Mesendoderm (in vitro differentiated cells): Measurements from ENCODE around the gene STRN3.

Experiments
- DNase-seq: peaks from one replicate; pipeline ENCODE4 v3.0.0; 2013
- H2AK5ac ChIP-seq: 2 replicates; pipeline ENCODE4 v1.6.1; 2013; ENCODE audit warnings: low read length, inconsistent platforms
- H2BK120ac ChIP-seq: 2 replicates; pipeline ENCODE4 v1.6.1; 2013; ENCODE audit warnings: low read depth, mild to moderate bottlenecking, low read length, moderate library complexity, mixed read lengths
- H2BK15ac ChIP-seq: replicated peaks from 2 replicates; pipeline ENCODE4 v1.6.1; 2013; ENCODE audit warnings: low read depth, mild to moderate bottlenecking, moderate library complexity
- H2BK5ac ChIP-seq: 2 replicates; pipeline ENCODE4 v1.6.1; 2013; ENCODE audit warnings: low read length, inconsistent platforms
- H3K18ac ChIP-seq: 2 replicates; pipeline ENCODE4 v1.6.1; 2013; ENCODE audit warnings: mild to moderate bottlenecking, low read length, mixed read lengths
- H3K23ac ChIP-seq: one replicate; pipeline ENCODE4 v1.6.1; 2013; ENCODE audit warnings: low read length
- H3K27ac ChIP-seq: 2 replicates; pipeline ENCODE4 v1.5.1; 2013; ENCODE audit warnings: low read depth, mild to moderate bottlenecking, inconsistent platforms, low read length, moderate library complexity
- H3K27me3 ChIP-seq: 2 replicates; pipeline ENCODE4 v1.6.1; 2013; ENCODE audit warnings: low read length, control low read depth, mild to moderate bottlenecking, inconsistent platforms; ENCODE audit not compliant: insufficient read depth, poor library complexity
- H3K36me3 ChIP-seq: 2 replicates; pipeline ENCODE4 v1.6.1; 2013; ENCODE audit warnings: low read length, inconsistent platforms; ENCODE audit not compliant: control insufficient read depth, insufficient read depth
- H3K4ac ChIP-seq: one replicate; pipeline ENCODE4 v1.6.1; 2013; ENCODE audit warnings: low read depth, mild to moderate bottlenecking, low read length, moderate library complexity
- H3K4me1 ChIP-seq: 2 replicates; pipeline ENCODE4 v1.6.1; 2013; ENCODE audit warnings: low read depth, low read length, inconsistent platforms; ENCODE audit not compliant: control insufficient read depth
- H3K4me2 ChIP-seq: 2 replicates; pipeline ENCODE4 v1.6.1; 2013; ENCODE audit warnings: low read length
- H3K4me3 ChIP-seq: 2 replicates; pipeline ENCODE4 v1.5.1; 2013; ENCODE audit warnings: mild to moderate bottlenecking, low read length
- H3K56ac ChIP-seq: one replicate; pipeline ENCODE4 v1.6.1; 2013; ENCODE audit warnings: low read length
- H3K79me1 ChIP-seq: 2 replicates; pipeline ENCODE4 v1.6.1; 2013; ENCODE audit warnings: low read length, inconsistent platforms
- H3K79me2 ChIP-seq: 2 replicates; pipeline ENCODE4 v1.6.1; 2013; ENCODE audit warnings: mild to moderate bottlenecking, low read length; ENCODE audit not compliant: control insufficient read depth, insufficient read depth
- H3K9ac ChIP-seq: 2 replicates; pipeline ENCODE4 v1.6.1; 2013; ENCODE audit warnings: low read length, inconsistent platforms
- H4K5ac ChIP-seq: one replicate; pipeline ENCODE4 v1.6.1; 2013; ENCODE audit warnings: low read length
- H4K8ac ChIP-seq: one replicate; pipeline ENCODE4 v1.6.1; 2013; ENCODE audit warnings: low read depth, mild to moderate bottlenecking, control low read depth, low read length, moderate library complexity
- WGBS: extraction: QIAGEN DNeasy Blood & Tissue Kit; methylation state at CpG from one replicate; pipeline ENCODE4 v1.1.7; 2013; ENCODE audit warnings: low lambda C conversion rate, missing lambda C conversion rate; ENCODE audit not compliant: insufficient coverage; ENCODE audit errors: extremely low coverage; 5-methylcytosine and 5-hydroxymethylcytosine counted together

STRN3 gene

DNA sequence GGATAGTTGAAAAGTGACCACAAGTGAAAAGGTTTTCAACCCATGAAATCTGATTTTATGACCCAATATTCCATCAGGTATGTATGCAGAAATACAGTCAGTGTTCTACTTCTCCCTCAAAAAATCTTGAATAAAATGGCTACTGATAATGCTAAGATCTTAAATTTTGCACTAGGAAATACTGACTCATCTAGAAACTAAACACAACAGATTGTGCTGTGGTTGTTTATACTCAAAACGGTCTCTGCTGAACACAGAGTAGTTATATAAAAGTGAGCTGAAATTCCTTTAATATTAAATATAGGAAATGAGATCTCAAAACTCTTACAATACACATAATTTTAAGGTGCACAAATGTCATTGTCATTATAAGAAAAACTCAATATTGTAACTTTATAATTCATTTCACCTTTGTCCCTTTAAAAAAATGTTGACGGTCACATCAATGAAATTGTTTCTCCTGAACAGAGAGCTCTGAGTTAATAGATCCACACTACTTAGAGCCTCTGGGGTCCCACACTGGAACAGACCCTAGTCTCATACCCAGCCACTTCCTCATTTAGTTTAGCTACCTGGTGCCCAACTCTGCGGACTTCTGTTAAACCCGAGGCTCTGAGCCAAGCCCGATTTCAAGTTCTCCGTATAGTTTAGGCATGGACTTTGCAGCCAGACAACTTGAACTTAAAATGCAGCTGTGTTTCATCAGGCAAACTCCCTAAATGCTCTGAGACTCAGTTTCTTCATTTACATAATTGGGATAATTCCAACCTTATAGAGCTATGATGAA is 142.5 kb downstream of the STRN3 start:
- H3K56ac ChIP-seq, result no peak overlapping the region
- H2AK5ac ChIP-seq, result no peak overlapping the region
- no CpG with 5 or more reads among the region's 6 CpGs for WGBS
- no peak overlapping the region for H3K9ac ChIP-seq
- H3K36me3 ChIP-seq, result peaks cover 11% of the 10 kb centered on the region
- no peak overlapping the region for H3K4ac ChIP-seq
- H3K18ac ChIP-seq, result no peak overlapping the region
- H3K79me2 ChIP-seq, result no peaks in the 10 kb centered on the region
- H3K4me3 ChIP-seq, result no peak overlapping the region
- H3K23ac ChIP-seq, result no peak overlapping the region
- no peak overlapping the region for H2BK120ac ChIP-seq
- no peak overlapping the region for H3K4me2 ChIP-seq
- H2BK15ac ChIP-seq, result no peak overlapping the region
- DNase-seq, result no peak
- H2BK5ac ChIP-seq, result no peak overlapping the region
- no peak overlapping the region for H4K8ac ChIP-seq
- H3K4me1 ChIP-seq, result no peaks in the 10 kb centered on the region
- no peak overlapping the region for H3K27ac ChIP-seq
- no peak overlapping the region for H4K5ac ChIP-seq
- H3K27me3 ChIP-seq, result no peaks in the 10 kb centered on the region
- H3K79me1 ChIP-seq, result no peaks in the 10 kb centered on the region

DNA sequence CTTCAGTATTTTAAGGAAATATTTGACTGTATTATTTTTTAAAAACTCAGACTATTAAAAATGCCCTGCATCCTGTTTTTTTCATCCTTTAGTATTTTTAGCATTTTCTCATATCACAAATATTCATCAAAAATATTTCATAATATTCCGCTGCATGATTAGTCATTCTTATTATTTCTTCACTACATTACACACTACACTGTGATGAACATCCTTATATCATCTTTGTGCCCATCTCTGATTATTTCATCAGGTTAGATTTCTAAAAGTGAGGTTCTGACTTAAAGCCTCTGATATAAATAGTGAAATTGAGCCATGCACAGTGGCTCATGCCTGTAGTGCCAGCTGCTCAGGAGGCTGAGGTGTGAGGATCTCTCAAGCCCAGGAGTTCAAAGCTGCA is 143.7 kb downstream of the STRN3 start:
- H3K79me1 ChIP-seq, result no peaks in the 10 kb centered on the region
- 74% methylated on average over 1 of the region's 1 CpG for WGBS

GRCh38 chr14:30876692-30877091 is 149.5 kb downstream of the STRN3 start:
- H2AK5ac ChIP-seq, result no peak overlapping the region
- no peak overlapping the region for H4K8ac ChIP-seq
- no peak overlapping the region for H3K56ac ChIP-seq
- H3K79me2 ChIP-seq, result peaks cover 6% of the 10 kb centered on the region
- H2BK15ac ChIP-seq, result no peak overlapping the region
- DNase-seq, result no peak
- H3K27me3 ChIP-seq, result no peaks in the 10 kb centered on the region
- H2BK120ac ChIP-seq, result no peak overlapping the region
- no peak overlapping the region for H3K4ac ChIP-seq
- H3K9ac ChIP-seq, result no peak overlapping the region
- H3K23ac ChIP-seq, result no peak overlapping the region
- no peak overlapping the region for H3K18ac ChIP-seq
- no peaks in the 10 kb centered on the region for H3K79me1 ChIP-seq
- H3K36me3 ChIP-seq, result peaks cover 2% of the 10 kb centered on the region
- no peak overlapping the region for H3K27ac ChIP-seq
- H4K5ac ChIP-seq, result no peak overlapping the region
- H3K4me1 ChIP-seq, result peaks cover 6% of the 10 kb centered on the region
- no peak overlapping the region for H3K4me3 ChIP-seq
- no peak overlapping the region for H2BK5ac ChIP-seq
- no CpG with 5 or more reads among the region's 4 CpGs for WGBS
- H3K4me2 ChIP-seq, result no peak overlapping the region

More for the DNA sequence above, 143.7 kb downstream of the STRN3 start:
- H3K79me2 ChIP-seq, result no peaks in the 10 kb centered on the region
- H2BK120ac ChIP-seq, result no peak overlapping the region
- H3K56ac ChIP-seq, result no peak overlapping the region
- H3K18ac ChIP-seq, result no peak overlapping the region
- no peak overlapping the region for H2AK5ac ChIP-seq
- H3K9ac ChIP-seq, result no peak overlapping the region
- H3K4me3 ChIP-seq, result no peak overlapping the region
- H4K8ac ChIP-seq, result no peak overlapping the region
- H2BK5ac ChIP-seq, result no peak overlapping the region
- no peak overlapping the region for H3K4ac ChIP-seq
- peaks cover 13% of the 10 kb centered on the region for H3K36me3 ChIP-seq
- no peaks in the 10 kb centered on the region for H3K4me1 ChIP-seq
- DNase-seq, result no peak
- H3K23ac ChIP-seq, result no peak overlapping the region
- H2BK15ac ChIP-seq, result no peak overlapping the region
- no peaks in the 10 kb centered on the region for H3K27me3 ChIP-seq
- no peak overlapping the region for H3K4me2 ChIP-seq
- no peak overlapping the region for H3K27ac ChIP-seq
- no peak overlapping the region for H4K5ac ChIP-seq

GRCh38 chr14:30875788-30876053 is 150.5 kb downstream of the STRN3 start:
- DNase-seq, result no peak
- no peak overlapping the region for H3K4ac ChIP-seq
- H3K4me2 ChIP-seq, result peak overlapping the region; percentile 82
- no peak overlapping the region for H3K27ac ChIP-seq
- no peak overlapping the region for H2AK5ac ChIP-seq
- H3K79me2 ChIP-seq, result peaks cover 6% of the 10 kb centered on the region
- no peak overlapping the region for H3K23ac ChIP-seq
- peak overlapping the region; percentile 34 for H3K56ac ChIP-seq
- H3K18ac ChIP-seq, result no peak overlapping the region
- H3K9ac ChIP-seq, result peak overlapping the region; percentile 85
- H4K8ac ChIP-seq, result no peak overlapping the region
- no peak overlapping the region for H4K5ac ChIP-seq
- peaks cover 2% of the 10 kb centered on the region for H3K36me3 ChIP-seq
- no peak overlapping the region for H2BK15ac ChIP-seq
- H3K27me3 ChIP-seq, result no peaks in the 10 kb centered on the region
- no peak overlapping the region for H2BK5ac ChIP-seq
- no peak overlapping the region for H2BK120ac ChIP-seq
- no peaks in the 10 kb centered on the region for H3K79me1 ChIP-seq
- peak overlapping the region; percentile 48 for H3K4me3 ChIP-seq
- peaks cover 6% of the 10 kb centered on the region for H3K4me1 ChIP-seq
- no CpG with 5 or more reads among the region's 9 CpGs for WGBS

GRCh38 chr14:30874999-30875787 is 151.0 kb downstream of the STRN3 start:
- peak overlapping the region; percentile 69 for H3K18ac ChIP-seq

More at GRCh38 chr14:30874999-30875787, 151.0 kb downstream of the STRN3 start:
- peak overlapping the region; percentile 34 for H3K56ac ChIP-seq
- H3K4me3 ChIP-seq, result peak overlapping the region; percentile 48
- peaks cover 6% of the 10 kb centered on the region for H3K4me1 ChIP-seq
- no peak overlapping the region for H2BK120ac ChIP-seq
- H3K9ac ChIP-seq, result peak overlapping the region; percentile 85
- peak overlapping the region; percentile 82 for H3K4me2 ChIP-seq
- peak overlapping the region; percentile 61 for H3K4ac ChIP-seq
- H3K23ac ChIP-seq, result peak overlapping the region; percentile 59
- no peak overlapping the region for H3K27ac ChIP-seq
- WGBS, result no CpG with 5 or more reads among the region's 48 CpGs
- no peaks in the 10 kb centered on the region for H3K27me3 ChIP-seq
- H2AK5ac ChIP-seq, result no peak overlapping the region
- peaks cover 2% of the 10 kb centered on the region for H3K36me3 ChIP-seq
- no peak overlapping the region for H4K5ac ChIP-seq
- H2BK15ac ChIP-seq, result no peak overlapping the region
- peak; percentile 53 for DNase-seq
- no peaks in the 10 kb centered on the region for H3K79me1 ChIP-seq
- no peak overlapping the region for H4K8ac ChIP-seq
- peak overlapping the region; percentile 11 for H2BK5ac ChIP-seq
- peaks cover 6% of the 10 kb centered on the region for H3K79me2 ChIP-seq
